Stimulated activated CD4-positive, alpha-beta T cell treated with anti-CD3 and anti-CD28 coated beads, Interleukin-15, amount 100 ng/mL, for 24 hours (primary cell): ENCODE results near the gene ZNF48.

Experiments
- DNase-seq: peaks from one replicate; pipeline ENCODE4 v3.0.0-alpha.2; 2020

ZNF48 gene

GRCh38 chr16:30444231-30445148 is 49.3 kb downstream of the ZNF48 start:
- DNase-seq = no peak

DNA sequence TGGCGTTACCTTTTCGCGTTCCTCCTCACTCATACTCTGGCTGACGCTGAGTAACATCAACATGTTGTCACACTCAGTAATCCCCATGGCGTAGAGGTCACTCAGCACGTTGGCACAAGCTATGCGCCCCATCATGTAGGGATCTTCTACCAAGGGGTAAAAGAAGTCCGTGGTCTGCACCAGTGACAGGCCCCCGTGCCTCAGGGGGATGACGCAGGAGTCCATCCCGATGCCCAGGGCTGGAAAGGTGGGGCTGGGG is 49.9 kb downstream of the ZNF48 start:
- DNase-seq = no peak

- peak; percentile 97 for DNase-seq
Measured at GRCh38 chr16:30445408-30446202, 50.4 kb downstream of the ZNF48 start, which contains the start of gene SEPHS2. Gene SEPHS2, minus strand, starts transcription at chr16:30445874. Its CDS starts 147 bp downstream, at chr16:30445727.

- DNase-seq = no peak
Measured at GRCh38 chr16:30446203-30446595, 51.0 kb downstream of the ZNF48 start.

GRCh38 chr16:30447512-30448226 is 52.4 kb downstream of the ZNF48 start:
- DNase-seq = no peak

DNA sequence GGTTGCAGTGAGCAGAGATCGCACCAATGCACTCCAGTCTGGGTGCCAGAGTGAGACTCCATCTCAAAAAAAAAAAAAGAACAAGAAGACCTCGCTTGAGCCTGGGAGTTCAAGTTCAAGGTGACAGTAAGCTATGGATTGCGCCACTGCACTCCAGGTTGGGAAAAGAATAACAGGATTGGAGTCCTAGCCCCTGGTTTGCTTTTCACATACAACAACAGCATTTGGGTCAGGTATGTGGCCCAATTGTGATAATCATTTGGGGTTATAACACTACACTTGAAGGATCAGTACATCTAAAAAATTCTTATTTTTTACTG is 53.9 kb downstream of the ZNF48 start:
- no peak for DNase-seq
